H7 (cell line): ENCODE data around the gene CFLAR. TPM values are rescaled to one million over a fixed set of nuclear protein-coding genes. Genes with fewer than 3 reads are reported as not detected.

Source experiments
- DNase-seq: peaks from one replicate; pipeline ENCODE4 v3.0.0; 2012
- H3K27me3 ChIP-seq: 2 replicates; pipeline ENCODE4 v1.6.0; 2011; ENCODE audit warnings: mild to moderate bottlenecking, low read length; ENCODE audit not compliant: control insufficient read depth, insufficient read depth
- H3K36me3 ChIP-seq: replicated peaks from 2 replicates; pipeline ENCODE4 v1.5.1; 2011; ENCODE audit warnings: low read length; ENCODE audit not compliant: control insufficient read depth, insufficient read depth
- H3K4me3 ChIP-seq: 2 replicates; pipeline ENCODE4 v1.5.1; 2011; ENCODE audit warnings: low read depth, mild to moderate bottlenecking, control low read depth, low read length, moderate library complexity; ENCODE audit not compliant: insufficient read depth
- total RNA-seq: library from RNA; depleted of rRNA; stranded (reverse); fragments of >200 nt; shearing (Covaris generic); gene quantifications from 2 replicates; pipeline ENCODE4 v1.2.3, GENCODE V29; 2014; rRNA removed

Gene CFLAR
- total RNA-seq, 1 experiment from 2014 or later, result 18.3 TPM

- Histone ChIP-seq H3K27me3 (no peaks in the 10 kb centered on the region), H3K36me3 (no peaks in the 10 kb centered on the region; the same call in 1 of the 2 replicates), H3K4me3 (no peak overlapping the region)
- DNase-seq, result no peak
Measured at GRCh38 chr2:201223089-201224073, 107.4 kb downstream of the CFLAR start.

Other genes starting within 250 kb of the CFLAR start
- 33.4 and 34.6 TPM in 2 replicates for gene PPIL3, start 227.1 kb upstream of the CFLAR start, total RNA-seq
- 73.9 and 91.9 TPM in 2 replicates for gene NIF3L1, start 226.8 kb upstream of the CFLAR start, total RNA-seq
- gene ORC2, start 152.5 kb upstream of the CFLAR start, total RNA-seq, result 24.3 and 44.7 TPM in 2 replicates
- gene HYCC2, start 44.5 kb upstream of the CFLAR start, total RNA-seq, result 5.7 and 6.8 TPM in 2 replicates
- 45.7 and 56.7 TPM in 2 replicates for gene NDUFB3, start 44.2 kb upstream of the CFLAR start, total RNA-seq
- 5.1 and 5.4 TPM in 2 replicates for gene CASP10, start 67.0 kb downstream of the CFLAR start, total RNA-seq
- 16.1 and 16.9 TPM in 2 replicates for gene CASP8, start 144.4 kb downstream of the CFLAR start, total RNA-seq
- gene FLACC1, start 241.2 kb downstream of the CFLAR start, total RNA-seq, result not detected in 2 replicates